HepG2 (cell line): ENCODE measurements around the gene CCNA2.

ENCODE experiments used
- AHDC1 ChIP-seq: sonication (generic); formaldehyde crosslinking; IDR thresholded peaks from 2 replicates; pipeline ENCODE4 v1.5.1; 2020; ENCODE audit warnings: mild to moderate bottlenecking, missing genetic modification reagents, borderline replicate concordance
- ARID2 ChIP-seq: sonication (generic); formaldehyde crosslinking; IDR thresholded peaks from 2 replicates; pipeline ENCODE4 v1.8.1; 2022; ENCODE audit warnings: mild to moderate bottlenecking, missing genetic modification reagents, borderline replicate concordance
- ATF6 ChIP-seq: sonication (generic); formaldehyde crosslinking; conservative IDR thresholded peaks from 2 replicates; pipeline ENCODE4 v1.4.0; 2020; ENCODE audit warnings: missing genetic modification reagents
- E2F5 ChIP-seq: sonication (generic); formaldehyde crosslinking; conservative IDR thresholded peaks from 2 replicates; pipeline ENCODE4 v1.4.0; 2020; ENCODE audit warnings: missing genetic modification reagents
- NR2F1 ChIP-seq, 2 experiments: fragments of 450-650 bp in 1 of 2; formaldehyde crosslinking in 1 of 2; IDR thresholded peaks; 2 replicates each; pipeline versions ENCODE4 v1.5.0 to v1.6.1; 2016 to 2020; ENCODE audit warnings: mild to moderate bottlenecking in 1 of 2, missing compliant biosample characterization in 1 of 2, missing genetic modification reagents in 1 of 2, moderate library complexity in 1 of 2
- NR2F2 ChIP-seq: IDR thresholded peaks from 2 replicates; pipeline ENCODE4 v1.6.1; 2012; ENCODE audit warnings: low read depth, inconsistent platforms, borderline replicate concordance
- PHF21A ChIP-seq: sonication (generic); formaldehyde crosslinking; IDR thresholded peaks from 2 replicates; pipeline ENCODE4 v1.5.0; 2020; ENCODE audit warnings: mild to moderate bottlenecking, missing genetic modification reagents
- POLR2A ChIP-seq, 2 experiments: IDR thresholded peaks; 2 replicates each; pipeline ENCODE4 v1.6.1; 2011; ENCODE audit warnings: low read depth in 2 of 2, low read length in 2 of 2, mild to moderate bottlenecking in 1 of 2, moderate library complexity in 1 of 2; ENCODE audit not compliant: insufficient read depth in 1 of 2
- RFX5 ChIP-seq: IDR thresholded peaks from 2 replicates; pipeline ENCODE4 v1.6.1; 2011; ENCODE audit warnings: low read depth, low read length, improper control_type of control experiment
- TAF1 ChIP-seq: sonication (generic); formaldehyde crosslinking; IDR thresholded peaks from 2 replicates; pipeline ENCODE4 v1.4.0; 2020; ENCODE audit warnings: missing genetic modification reagents
- THAP9 ChIP-seq: sonication (generic); formaldehyde crosslinking; IDR thresholded peaks from 2 replicates; pipeline ENCODE4; 2020; ENCODE audit warnings: missing genetic modification reagents, mild to moderate bottlenecking, borderline replicate concordance
- ZBTB39 ChIP-seq: sonication (generic); formaldehyde crosslinking; IDR thresholded peaks from 2 replicates; pipeline ENCODE4 v1.5.0; 2020; ENCODE audit warnings: missing genetic modification reagents
- ZNF724P ChIP-seq: sonication (generic); formaldehyde crosslinking; IDR thresholded peaks from 2 replicates; pipeline ENCODE4 v1.8.0; 2022; ENCODE audit warnings: missing genetic modification reagents, borderline replicate concordance
- ZZZ3 ChIP-seq: sonication (generic); formaldehyde crosslinking; IDR thresholded peaks from 2 replicates; pipeline ENCODE4 v1.4.0; 2020; ENCODE audit warnings: missing genetic modification reagents, mild to moderate bottlenecking, borderline replicate concordance

GRCh38 chr4:121838136-121838535 is 14.5 kb upstream of the CCNA2 start:
- TF ChIP-seq THAP9 (CRISPR knock-in tag) (no peak), ARID2 (CRISPR knock-in tag) (no peak), POLR2A (IDR thresholded peaks at IDR 0.05; ENCODE audit: insufficient read depth in 1 of 2, low read depth in 2 of 2, low read length in 2 of 2) (no peak), ZNF724P (CRISPR knock-in tag) (no peak), NR2F2 (no peak), AHDC1 (CRISPR knock-in tag) (no peak), RFX5 (no peak), NR2F1 (CRISPR knock-in tag; IDR thresholded peaks at IDR 0.05) (no peak), E2F5 (CRISPR knock-in tag) (no peak), ATF6 (CRISPR knock-in tag) (no peak), PHF21A (CRISPR knock-in tag) (no peak), TAF1 (CRISPR knock-in tag) (no peak), ZBTB39 (CRISPR knock-in tag) (no peak), ZZZ3 (no peak)
